Mesendoderm (in vitro differentiated cells): ENCODE data around the gene NR4A3.

ENCODE experiments used
- DNase-seq: peaks from one replicate; pipeline ENCODE4 v3.0.0; 2013
- H2AK5ac ChIP-seq: 2 replicates; pipeline ENCODE4 v1.6.1; 2013; ENCODE audit warnings: low read length, inconsistent platforms
- H2BK120ac ChIP-seq: 2 replicates; pipeline ENCODE4 v1.6.1; 2013; ENCODE audit warnings: low read depth, mild to moderate bottlenecking, low read length, moderate library complexity, mixed read lengths
- H2BK15ac ChIP-seq: replicated peaks from 2 replicates; pipeline ENCODE4 v1.6.1; 2013; ENCODE audit warnings: low read depth, mild to moderate bottlenecking, moderate library complexity
- H2BK5ac ChIP-seq: 2 replicates; pipeline ENCODE4 v1.6.1; 2013; ENCODE audit warnings: low read length, inconsistent platforms
- H3K18ac ChIP-seq: 2 replicates; pipeline ENCODE4 v1.6.1; 2013; ENCODE audit warnings: mild to moderate bottlenecking, low read length, mixed read lengths
- H3K23ac ChIP-seq: one replicate; pipeline ENCODE4 v1.6.1; 2013; ENCODE audit warnings: low read length
- H3K27ac ChIP-seq: 2 replicates; pipeline ENCODE4 v1.5.1; 2013; ENCODE audit warnings: low read depth, mild to moderate bottlenecking, inconsistent platforms, low read length, moderate library complexity
- H3K27me3 ChIP-seq: 2 replicates; pipeline ENCODE4 v1.6.1; 2013; ENCODE audit warnings: low read length, control low read depth, mild to moderate bottlenecking, inconsistent platforms; ENCODE audit not compliant: insufficient read depth, poor library complexity
- H3K36me3 ChIP-seq: 2 replicates; pipeline ENCODE4 v1.6.1; 2013; ENCODE audit warnings: low read length, inconsistent platforms; ENCODE audit not compliant: control insufficient read depth, insufficient read depth
- H3K4ac ChIP-seq: one replicate; pipeline ENCODE4 v1.6.1; 2013; ENCODE audit warnings: low read depth, mild to moderate bottlenecking, low read length, moderate library complexity
- H3K4me1 ChIP-seq: 2 replicates; pipeline ENCODE4 v1.6.1; 2013; ENCODE audit warnings: low read depth, low read length, inconsistent platforms; ENCODE audit not compliant: control insufficient read depth
- H3K4me2 ChIP-seq: 2 replicates; pipeline ENCODE4 v1.6.1; 2013; ENCODE audit warnings: low read length
- H3K4me3 ChIP-seq: 2 replicates; pipeline ENCODE4 v1.5.1; 2013; ENCODE audit warnings: mild to moderate bottlenecking, low read length
- H3K56ac ChIP-seq: one replicate; pipeline ENCODE4 v1.6.1; 2013; ENCODE audit warnings: low read length
- H3K79me1 ChIP-seq: 2 replicates; pipeline ENCODE4 v1.6.1; 2013; ENCODE audit warnings: low read length, inconsistent platforms
- H3K79me2 ChIP-seq: 2 replicates; pipeline ENCODE4 v1.6.1; 2013; ENCODE audit warnings: mild to moderate bottlenecking, low read length; ENCODE audit not compliant: control insufficient read depth, insufficient read depth
- H3K9ac ChIP-seq: 2 replicates; pipeline ENCODE4 v1.6.1; 2013; ENCODE audit warnings: low read length, inconsistent platforms
- H4K5ac ChIP-seq: one replicate; pipeline ENCODE4 v1.6.1; 2013; ENCODE audit warnings: low read length
- H4K8ac ChIP-seq: one replicate; pipeline ENCODE4 v1.6.1; 2013; ENCODE audit warnings: low read depth, mild to moderate bottlenecking, control low read depth, low read length, moderate library complexity
- WGBS: extraction: QIAGEN DNeasy Blood & Tissue Kit; methylation state at CpG from one replicate; pipeline ENCODE4 v1.1.7; 2013; ENCODE audit warnings: low lambda C conversion rate, missing lambda C conversion rate; ENCODE audit not compliant: insufficient coverage; ENCODE audit errors: extremely low coverage; 5-methylcytosine and 5-hydroxymethylcytosine counted together

Gene NR4A3

DNA sequence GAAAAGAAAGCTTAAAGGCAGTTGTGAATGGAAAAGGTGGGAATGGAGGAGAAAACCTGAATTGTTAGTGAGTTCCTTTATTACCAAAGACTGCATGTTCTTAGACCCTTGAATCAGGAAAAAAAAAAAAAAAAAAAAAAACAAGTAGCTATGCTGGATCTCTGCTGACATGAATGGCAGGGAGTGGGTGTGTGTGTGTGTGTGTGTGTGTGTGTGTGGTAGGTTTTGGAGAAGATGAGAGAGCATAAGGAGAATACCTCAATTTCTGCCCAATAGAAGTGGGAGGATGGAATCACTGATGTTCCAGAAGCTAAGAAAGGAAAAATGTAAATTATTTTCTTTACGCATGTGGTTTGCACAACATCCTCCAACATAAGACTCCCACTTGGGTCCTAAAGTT lies 25.5 kb upstream of the NR4A3 start:
- Histone ChIP-seq H3K18ac (no peak overlapping the region), H3K27me3 (no peaks in the 10 kb centered on the region), H2AK5ac (no peak overlapping the region), H2BK15ac (no peak overlapping the region), H3K56ac (no peak overlapping the region), H4K5ac (no peak overlapping the region), H3K4me2 (no peak overlapping the region), H3K4me3 (no peak overlapping the region), H3K27ac (no peak overlapping the region), H3K23ac (no peak overlapping the region), H4K8ac (no peak overlapping the region), H3K4ac (no peak overlapping the region), H3K36me3 (no peaks in the 10 kb centered on the region), H3K79me2 (no peaks in the 10 kb centered on the region), H2BK5ac (no peak overlapping the region), H3K79me1 (no peaks in the 10 kb centered on the region), H2BK120ac (no peak overlapping the region), H3K9ac (no peak overlapping the region), H3K4me1 (no peaks in the 10 kb centered on the region)
- no peak for DNase-seq
- WGBS = no CpG with 5 or more reads among the region's 1 CpG

- Histone ChIP-seq H2BK120ac (no peak overlapping the region), H3K4me2 (no peak overlapping the region), H3K56ac (no peak overlapping the region), H3K4me3 (no peak overlapping the region), H3K23ac (no peak overlapping the region), H3K27me3 (no peaks in the 10 kb centered on the region), H3K27ac (no peak overlapping the region), H4K8ac (no peak overlapping the region), H3K9ac (no peak overlapping the region), H2BK15ac (no peak overlapping the region), H3K4me1 (no peaks in the 10 kb centered on the region), H3K79me1 (no peaks in the 10 kb centered on the region), H2AK5ac (no peak overlapping the region), H3K18ac (no peak overlapping the region), H3K36me3 (no peaks in the 10 kb centered on the region), H2BK5ac (no peak overlapping the region), H4K5ac (no peak overlapping the region), H3K4ac (no peak overlapping the region), H3K79me2 (no peaks in the 10 kb centered on the region)
- no CpG with 5 or more reads among the region's 3 CpGs for WGBS
- DNase-seq = no peak
These were observed 19.9 kb upstream of the NR4A3 start for GRCh38 chr9:99801775-99802174.

- Histone ChIP-seq H2BK5ac (no peak overlapping the region), H3K79me2 (no peaks in the 10 kb centered on the region), H3K56ac (no peak overlapping the region), H4K8ac (no peak overlapping the region), H3K4me2 (no peak overlapping the region), H3K36me3 (no peaks in the 10 kb centered on the region), H3K27me3 (no peaks in the 10 kb centered on the region), H3K79me1 (no peaks in the 10 kb centered on the region), H3K18ac (no peak overlapping the region), H3K9ac (no peak overlapping the region), H3K4ac (no peak overlapping the region), H4K5ac (no peak overlapping the region), H2AK5ac (no peak overlapping the region), H2BK120ac (no peak overlapping the region), H3K23ac (no peak overlapping the region), H3K4me1 (no peaks in the 10 kb centered on the region), H3K27ac (no peak overlapping the region), H2BK15ac (no peak overlapping the region), H3K4me3 (no peak overlapping the region)
- WGBS = no CpG with 5 or more reads among the region's 2 CpGs
- no peak for DNase-seq
These were observed 18.0 kb upstream of the NR4A3 start for GRCh38 chr9:99803694-99804093.

- 100% methylated on average over 1 of the region's 4 CpGs for WGBS
- Histone ChIP-seq H3K23ac (no peak overlapping the region), H4K8ac (no peak overlapping the region), H2BK15ac (no peak overlapping the region), H3K79me2 (no peaks in the 10 kb centered on the region), H4K5ac (no peak overlapping the region), H3K4ac (no peak overlapping the region), H3K4me2 (no peak overlapping the region), H2AK5ac (no peak overlapping the region), H3K79me1 (peaks cover 1% of the 10 kb centered on the region), H3K18ac (no peak overlapping the region), H3K56ac (no peak overlapping the region), H3K36me3 (no peaks in the 10 kb centered on the region), H2BK120ac (no peak overlapping the region), H3K9ac (no peak overlapping the region), H2BK5ac (no peak overlapping the region), H3K27me3 (no peaks in the 10 kb centered on the region), H3K4me3 (no peak overlapping the region), H3K4me1 (peaks cover 11% of the 10 kb centered on the region), H3K27ac (no peak overlapping the region)
- peak; percentile 76 for DNase-seq
These were observed 14.3 kb upstream of the NR4A3 start for GRCh38 chr9:99807276-99807852.

GRCh38 chr9:99807956-99808355 lies 13.7 kb upstream of the NR4A3 start:
- no peaks in the 10 kb centered on the region for H3K36me3 ChIP-seq
- H3K56ac ChIP-seq = no peak overlapping the region
- H2AK5ac ChIP-seq = no peak overlapping the region
- peaks cover 1% of the 10 kb centered on the region for H3K79me1 ChIP-seq
- H4K5ac ChIP-seq = peak overlapping the region; percentile 30
- no peak overlapping the region for H3K9ac ChIP-seq
- no peaks in the 10 kb centered on the region for H3K27me3 ChIP-seq
- no peak overlapping the region for H3K4me3 ChIP-seq
- H3K23ac ChIP-seq = no peak overlapping the region
- DNase-seq = no peak
- no peak overlapping the region for H3K18ac ChIP-seq
- H2BK120ac ChIP-seq = no peak overlapping the region
- peaks cover 11% of the 10 kb centered on the region for H3K4me1 ChIP-seq
- H3K79me2 ChIP-seq = no peaks in the 10 kb centered on the region
- H2BK5ac ChIP-seq = no peak overlapping the region
- H3K27ac ChIP-seq = no peak overlapping the region
- H4K8ac ChIP-seq = no peak overlapping the region
- H3K4ac ChIP-seq = no peak overlapping the region
- H3K4me2 ChIP-seq = no peak overlapping the region
- no peak overlapping the region for H2BK15ac ChIP-seq

DNA sequence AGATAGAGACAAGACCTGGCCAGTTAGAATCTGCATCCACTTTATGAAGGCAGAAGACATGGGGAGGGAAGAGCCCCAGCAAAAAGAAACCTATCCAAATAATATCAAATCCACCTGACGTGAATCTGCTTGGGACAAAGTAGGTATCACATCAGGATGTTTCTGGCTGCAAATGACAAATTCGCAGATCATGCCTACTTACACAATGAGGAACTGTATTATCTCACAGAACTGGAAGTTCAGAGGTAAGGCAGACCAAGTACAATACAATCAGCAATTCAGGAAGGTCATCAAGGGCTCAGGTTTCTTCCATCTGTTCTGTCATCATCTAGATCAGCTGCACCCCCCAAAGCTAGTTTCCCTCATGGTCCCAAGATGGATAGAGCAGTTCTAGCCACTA lies 13.2 kb upstream of the NR4A3 start:
- H3K18ac ChIP-seq = no peak overlapping the region
- no peak for DNase-seq
- H3K4ac ChIP-seq = no peak overlapping the region
- H3K56ac ChIP-seq = no peak overlapping the region
- H3K79me1 ChIP-seq = peaks cover 1% of the 10 kb centered on the region
- no peak overlapping the region for H4K8ac ChIP-seq
- no peak overlapping the region for H2BK5ac ChIP-seq
- no peak overlapping the region for H3K23ac ChIP-seq
- no CpG with 5 or more reads among the region's 2 CpGs for WGBS
- no peak overlapping the region for H3K4me3 ChIP-seq
- H3K27ac ChIP-seq = no peak overlapping the region
- H3K4me1 ChIP-seq = peaks cover 11% of the 10 kb centered on the region
- H3K79me2 ChIP-seq = no peaks in the 10 kb centered on the region
- H2BK15ac ChIP-seq = no peak overlapping the region
- no peaks in the 10 kb centered on the region for H3K27me3 ChIP-seq
- H3K4me2 ChIP-seq = no peak overlapping the region
- no peak overlapping the region for H4K5ac ChIP-seq
- H2AK5ac ChIP-seq = no peak overlapping the region
- H3K9ac ChIP-seq = no peak overlapping the region
- H2BK120ac ChIP-seq = no peak overlapping the region
- H3K36me3 ChIP-seq = no peaks in the 10 kb centered on the region
